HEK293 (cell line): ENCODE measurements around the gene TOR1AIP2.

Source experiments
- CTCF ChIA-PET: fragments of 350-600 bp; formaldehyde crosslinking; extraction: SDS; loops from one replicate; lab custom pipeline; 2021; ENCODE audit warnings: antibody characterized with exemption; lab: Yijun Ruan, JAX
- POLR2A ChIA-PET: fragments of 300-600 bp; formaldehyde crosslinking; extraction: SDS; loops from one replicate; lab custom pipeline; 2020; ENCODE audit warnings: antibody characterized with exemption, inconsistent platforms; lab: Yijun Ruan, JAX
- H3K27ac ChIP-seq: fragments of 200-500 bp; sonication (Bioruptor generic); 2 replicates; pipeline ENCODE4 v1.5.1; 2014; ENCODE audit warnings: low read depth, low read length, control low read depth, inconsistent platforms; ENCODE audit errors: extremely low read depth
- H3K36me3 ChIP-seq, 2 experiments: fragments of 200-500 bp in 1 of 2; sonication (Bioruptor generic) in 1 of 2; 1 replicate in 1 of 2; 2 replicates in 1 of 2; pipeline ENCODE4 v1.5.1; 2014 to 2017; ENCODE audit warnings: inconsistent platforms in 2 of 2, low read length in 2 of 2; ENCODE audit not compliant: control insufficient read depth in 2 of 2, insufficient read depth in 1 of 2
- H3K4me1 ChIP-seq: fragments of 200-500 bp; sonication (Bioruptor generic); 2 replicates; pipeline ENCODE4 v1.5.1; 2014; ENCODE audit warnings: mild to moderate bottlenecking, low read length, inconsistent platforms; ENCODE audit not compliant: control insufficient read depth, insufficient read depth
- H3K4me3 ChIP-seq: 2 replicates; pipeline ENCODE4 v1.5.1; 2011; ENCODE audit warnings: low read depth, mild to moderate bottlenecking, control low read depth, low read length, moderate library complexity
- H3K9me3 ChIP-seq: fragments of 200-500 bp; sonication (Bioruptor generic); 2 replicates; pipeline ENCODE4 v1.5.1; 2014; ENCODE audit warnings: low read depth, low read length, inconsistent platforms; ENCODE audit not compliant: control insufficient read depth, insufficient read depth
- INSM2 ChIP-seq: fragments of 450-650 bp; formaldehyde crosslinking; IDR thresholded peaks from 2 replicates; pipeline ENCODE4 v1.5.1; 2016; ENCODE audit warnings: missing biosample characterization, missing genetic modification characterization
- MEIS1 ChIP-seq: sonication (generic); formaldehyde crosslinking; IDR thresholded peaks from 2 replicates; pipeline ENCODE4 v1.8.1; 2022; ENCODE audit warnings: missing genetic modification reagents, mild to moderate bottlenecking, borderline replicate concordance
- TRIM28 ChIP-seq: IDR thresholded peaks from 2 replicates; pipeline ENCODE4 v1.6.1; 2011; ENCODE audit warnings: low read length, control low read depth, borderline replicate concordance
- ZBTB49 ChIP-seq: fragments of 450-650 bp; formaldehyde crosslinking; IDR thresholded peaks from 2 replicates; pipeline ENCODE4 v1.5.1; 2016; ENCODE audit warnings: missing biosample characterization, missing genetic modification characterization, low read depth
- ZFP3 ChIP-seq: fragments of 450-650 bp; formaldehyde crosslinking; IDR thresholded peaks from 2 replicates; pipeline ENCODE4 v1.5.1; 2016; ENCODE audit warnings: low read depth, missing biosample characterization, missing genetic modification characterization
- ZFP41 ChIP-seq: fragments of 450-650 bp; formaldehyde crosslinking; IDR thresholded peaks from 2 replicates; pipeline ENCODE4 v1.5.1; 2016; ENCODE audit warnings: missing biosample characterization, missing genetic modification characterization, borderline replicate concordance
- ZNF221 ChIP-seq: fragments of 450-650 bp; formaldehyde crosslinking; IDR thresholded peaks from 2 replicates; pipeline ENCODE4 v1.5.1; 2017; ENCODE audit warnings: missing biosample characterization, missing genetic modification characterization, borderline replicate concordance
- ZNF280D ChIP-seq: fragments of 450-650 bp; formaldehyde crosslinking; IDR thresholded peaks from 2 replicates; pipeline ENCODE4 v1.5.1; 2016; ENCODE audit warnings: missing biosample characterization, missing genetic modification characterization
- ZNF416 ChIP-seq: fragments of 450-650 bp; formaldehyde crosslinking; IDR thresholded peaks from 2 replicates; pipeline ENCODE4 v1.5.1; 2016; ENCODE audit warnings: missing biosample characterization, missing genetic modification characterization
- ZNF518A ChIP-seq: fragments of 450-650 bp; formaldehyde crosslinking; conservative IDR thresholded peaks from 2 replicates; pipeline ENCODE4 v1.5.1; 2016; ENCODE audit warnings: low read depth, missing biosample characterization, missing genetic modification characterization
- ZNF529 ChIP-seq: fragments of 450-650 bp; formaldehyde crosslinking; IDR thresholded peaks from 2 replicates; pipeline ENCODE4 v1.5.1; 2017; ENCODE audit warnings: missing genetic modification characterization, missing biosample characterization; ENCODE audit not compliant: insufficient replicate concordance
- ZNF76 ChIP-seq: fragments of 450-650 bp; formaldehyde crosslinking; IDR thresholded peaks from 2 replicates; pipeline ENCODE4; 2016; ENCODE audit warnings: low read depth, missing biosample characterization, missing genetic modification characterization, borderline replicate concordance
- ZNF776 ChIP-seq: fragments of 450-650 bp; formaldehyde crosslinking; IDR thresholded peaks from 2 replicates; pipeline ENCODE4 v1.5.0; 2017; ENCODE audit warnings: missing biosample characterization, missing genetic modification characterization, borderline replicate concordance

Gene TOR1AIP2

GRCh38 chr1:179823693-179824092 lies 53.9 kb downstream of the TOR1AIP2 start:
- H3K9me3 ChIP-seq, result no peaks in the 10 kb centered on the region

GRCh38 chr1:179822065-179822464 lies 55.5 kb downstream of the TOR1AIP2 start:
- POLR2A ChIA-PET, result no interaction called here
- H3K36me3 ChIP-seq, result no peaks in the 10 kb centered on the region
- no peaks in the 10 kb centered on the region for H3K4me1 ChIP-seq
- CTCF ChIA-PET, result interaction anchor here (0.7 to 3.0 kb wide), 5 partner anchors 8 to 113 kb away, joined by 3 to 22 read pairs (median 6); no protein-coding TSS in a partner anchor
- no peak overlapping the region for H3K4me3 ChIP-seq
- no peaks in the 10 kb centered on the region for H3K9me3 ChIP-seq
- TF ChIP-seq ZNF518A (tag by site-specific recombination) (no peak), TRIM28 (no peak)
- TF ChIP-seq, all 188 proteins: peak for 0
- no peak overlapping the region for H3K27ac ChIP-seq

More at GRCh38 chr1:179823693-179824092, 53.9 kb downstream of the TOR1AIP2 start:
- TF ChIP-seq ZNF529 (tag by site-specific recombination) (no peak), MEIS1 (no peak), ZFP3 (tag by site-specific recombination) (no peak), ZNF280D (tag by site-specific recombination) (no peak), ZNF776 (tag by site-specific recombination) (no peak), ZNF416 (tag by site-specific recombination) (no peak), ZFP41 (no peak), ZNF221 (tag by site-specific recombination) (no peak), INSM2 (tag by site-specific recombination) (no peak), ZBTB49 (tag by site-specific recombination) (no peak), ZNF76 (tag by site-specific recombination) (no peak)
- POLR2A ChIA-PET, result interaction anchor here (0.9 kb wide), 1 partner anchor 9 kb away, joined by 3 read pairs; no protein-coding TSS in a partner anchor
- Histone ChIP-seq H3K36me3 (no peaks in the 10 kb centered on the region), H3K27ac (no peak overlapping the region), H3K4me3 (no peak overlapping the region), H3K4me1 (no peaks in the 10 kb centered on the region)
- CTCF ChIA-PET, result interaction anchor here (0.8 to 3.0 kb wide), 2 partner anchors 10 to 14 kb away, joined by 5 to 22 read pairs; no protein-coding TSS in a partner anchor
